Activated CD8-positive, alpha-beta memory T cell treated with anti-CD3 and anti-CD28 coated beads, Interleukin-2, amount 10 ng/mL, durations not matched to agents 7 days and 5 days (primary cell): ENCODE results near the gene PKP4. TPM values are rescaled to one million over a fixed set of nuclear protein-coding genes. Genes with fewer than 3 reads are reported as not detected.

Experiments
- ATAC-seq: fragments of 150-1000 bp; cut with Tn5 transposase; one replicate; pipeline ENCODE4 v1.10.0; 2021; ENCODE audit warnings: moderate library complexity
- CTCF ChIA-PET: fragments of 350-600 bp; sonication (Branson Sonifier 250); formaldehyde crosslinking; loops from one replicate; lab custom pipeline; 2021; ENCODE audit warnings: antibody characterized with exemption; lab: Charles Lee
- DNase-seq: peaks from one replicate; pipeline ENCODE4 v3.0.0-alpha.2; 2020
- H3K27ac Mint-ChIP-seq: one replicate; pipeline ENCODE4 v1.8.0; 2021; ENCODE audit warnings: mild to moderate bottlenecking, mixed read lengths
- H3K27me3 Mint-ChIP-seq: one replicate; pipeline ENCODE4 v1.8.0; 2021; ENCODE audit warnings: mixed read lengths
- H3K36me3 Mint-ChIP-seq: one replicate; pipeline ENCODE4 v1.8.0; 2021; ENCODE audit warnings: mild to moderate bottlenecking, mixed read lengths
- H3K4me1 Mint-ChIP-seq: one replicate; pipeline ENCODE4 v1.8.0; 2021; ENCODE audit warnings: mixed read lengths
- H3K4me3 Mint-ChIP-seq: one replicate; pipeline ENCODE4 v1.8.0; 2021; ENCODE audit warnings: mild to moderate bottlenecking, moderate library complexity, mixed read lengths
- H3K9me3 Mint-ChIP-seq: one replicate; pipeline ENCODE4 v1.8.0; 2022; ENCODE audit warnings: low read depth, mixed read lengths
- total RNA-seq, 2 experiments: library from RNA; stranded (reverse); gene quantifications; one replicate each; pipeline ENCODE4 v1.2.3, GENCODE V29; 2021

Gene PKP4
- total RNA-seq, 2 experiments from 2014 or later: 32.0 to 40.6 TPM

DNA sequence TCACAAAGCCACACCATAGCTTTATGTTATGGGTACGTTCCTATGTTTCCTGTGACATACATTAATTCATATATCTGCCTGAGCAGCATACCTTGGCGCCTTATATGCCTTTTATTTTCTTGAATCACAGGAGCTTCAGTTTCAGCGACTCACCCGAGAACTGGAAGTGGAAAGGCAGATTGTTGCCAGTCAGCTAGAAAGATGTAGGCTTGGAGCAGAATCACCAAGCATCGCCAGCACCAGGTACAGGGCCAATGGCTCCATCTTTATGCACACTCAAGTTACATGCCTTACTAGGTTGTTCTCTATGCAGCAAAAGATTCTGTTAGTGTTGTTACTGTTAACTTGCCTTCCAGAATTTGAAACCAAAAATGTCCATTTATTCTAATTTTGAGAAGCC is 120.4 kb downstream of the PKP4 start:
- no peak for DNase-seq
- peaks cover 2% of the 10 kb centered on the region for H3K36me3 Mint-ChIP-seq
- CTCF ChIA-PET: no interaction called here
- H3K4me1 Mint-ChIP-seq: no peaks in the 10 kb centered on the region
- no peaks in the 10 kb centered on the region for H3K27me3 Mint-ChIP-seq
- H3K27ac Mint-ChIP-seq: no peak overlapping the region
- no peak overlapping the region for H3K4me3 Mint-ChIP-seq
- no peaks in the 10 kb centered on the region for H3K9me3 Mint-ChIP-seq
- ATAC-seq: no peak

DNA sequence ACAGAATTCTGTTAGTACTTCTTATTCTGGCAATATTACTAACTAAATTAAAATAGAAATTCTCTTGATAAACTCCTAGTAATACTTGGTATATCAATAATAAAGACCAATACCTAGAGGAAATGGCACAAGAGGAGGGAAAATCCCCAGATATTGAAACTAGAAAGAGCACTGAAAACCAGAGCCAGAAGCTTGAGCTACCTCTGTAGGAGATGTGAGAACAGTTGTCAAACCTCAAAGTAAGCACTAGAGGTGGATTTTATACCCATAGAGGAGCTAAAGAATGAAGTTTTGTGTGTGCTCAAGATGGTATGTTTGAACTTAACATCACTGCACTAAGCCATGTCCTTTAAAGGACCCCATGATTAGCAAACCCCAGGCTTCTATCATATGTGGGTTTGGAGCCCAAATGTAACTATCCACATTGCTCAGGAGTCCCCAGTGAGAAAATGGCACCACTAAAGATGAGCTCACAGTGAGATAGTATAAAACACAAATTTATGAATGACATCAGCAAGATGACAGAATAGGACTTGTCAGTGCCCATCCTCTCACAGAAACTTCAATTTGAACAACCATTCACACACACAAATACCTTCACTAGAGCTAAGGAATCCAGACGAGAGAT is 122.1 kb downstream of the PKP4 start:
- H3K27ac Mint-ChIP-seq: no peak overlapping the region
- no peak overlapping the region for H3K4me3 Mint-ChIP-seq
- H3K4me1 Mint-ChIP-seq: no peaks in the 10 kb centered on the region
- H3K9me3 Mint-ChIP-seq: no peaks in the 10 kb centered on the region
- CTCF ChIA-PET: no interaction called here
- DNase-seq: no peak
- H3K36me3 Mint-ChIP-seq: peaks cover 2% of the 10 kb centered on the region
- no peaks in the 10 kb centered on the region for H3K27me3 Mint-ChIP-seq
- no peak for ATAC-seq

DNA sequence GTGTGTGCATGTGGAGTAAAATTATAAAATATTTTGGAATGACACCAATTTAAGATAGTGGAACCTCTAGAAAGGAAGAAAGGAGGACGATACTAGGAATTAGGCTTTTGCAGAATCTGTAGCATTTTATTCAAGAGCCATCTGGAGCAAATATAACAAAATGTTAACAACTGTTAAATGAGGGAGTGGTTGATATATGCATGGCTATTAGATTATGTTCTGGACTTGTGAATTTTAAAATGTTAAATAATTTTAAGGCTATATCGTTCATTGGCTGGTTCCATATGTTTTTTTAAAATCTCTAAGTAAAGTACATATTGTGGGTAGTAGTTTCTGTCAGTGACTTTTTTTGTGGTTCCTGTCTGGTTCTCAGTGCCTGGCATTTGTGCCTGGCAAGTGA is 123.2 kb downstream of the PKP4 start:
- H3K9me3 Mint-ChIP-seq: no peaks in the 10 kb centered on the region
- H3K4me1 Mint-ChIP-seq: no peaks in the 10 kb centered on the region
- no peak overlapping the region for H3K27ac Mint-ChIP-seq
- H3K36me3 Mint-ChIP-seq: peaks cover 2% of the 10 kb centered on the region
- CTCF ChIA-PET: no interaction called here
- H3K4me3 Mint-ChIP-seq: no peak overlapping the region
- DNase-seq (no peak), ATAC-seq (no peak)
- no peaks in the 10 kb centered on the region for H3K27me3 Mint-ChIP-seq

DNA sequence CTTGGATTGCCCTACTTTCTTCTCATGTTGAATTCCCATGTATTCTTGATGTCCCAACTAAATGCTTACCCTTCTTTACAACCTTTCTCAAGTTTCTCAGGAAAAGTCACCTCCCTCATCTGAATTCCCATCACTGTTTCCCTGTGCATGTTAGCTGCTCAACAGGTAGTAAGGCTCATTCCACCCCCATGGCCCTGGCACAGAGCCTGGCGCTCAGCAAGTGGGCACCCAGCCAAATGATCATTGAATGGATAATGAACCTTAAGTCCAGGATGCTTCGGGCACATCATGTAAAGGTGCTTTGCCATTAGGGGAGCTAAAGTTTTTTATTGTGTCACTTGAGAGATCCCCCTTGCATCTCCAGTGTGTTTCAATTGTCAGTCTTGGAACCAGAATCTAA is 124.0 kb downstream of the PKP4 start:
- Mint-ChIP-seq H3K36me3 (peaks cover 2% of the 10 kb centered on the region), H3K27me3 (no peaks in the 10 kb centered on the region), H3K4me3 (no peak overlapping the region), H3K9me3 (no peaks in the 10 kb centered on the region), H3K4me1 (no peaks in the 10 kb centered on the region), H3K27ac (no peak overlapping the region)
- CTCF ChIA-PET: no interaction called here
- ATAC-seq: no peak
- DNase-seq: no peak

- no peak overlapping the region for H3K27ac Mint-ChIP-seq
- DNase-seq (no peak), ATAC-seq (no peak)
- H3K27me3 Mint-ChIP-seq: no peaks in the 10 kb centered on the region
- H3K4me3 Mint-ChIP-seq: no peak overlapping the region
- no peaks in the 10 kb centered on the region for H3K9me3 Mint-ChIP-seq
- CTCF ChIA-PET: no interaction called here
- H3K4me1 Mint-ChIP-seq: no peaks in the 10 kb centered on the region
- H3K36me3 Mint-ChIP-seq: peaks cover 2% of the 10 kb centered on the region
Measured at GRCh38 chr2:158582670-158583069, 125.9 kb downstream of the PKP4 start.

- Mint-ChIP-seq H3K27ac (no peak overlapping the region), H3K4me3 (no peak overlapping the region), H3K36me3 (peaks cover 4% of the 10 kb centered on the region), H3K4me1 (no peaks in the 10 kb centered on the region), H3K9me3 (no peaks in the 10 kb centered on the region), H3K27me3 (no peaks in the 10 kb centered on the region)
- ATAC-seq (no peak), DNase-seq (no peak)
- CTCF ChIA-PET: no interaction called here
Measured at GRCh38 chr2:158583923-158584322, 127.2 kb downstream of the PKP4 start.

DNA sequence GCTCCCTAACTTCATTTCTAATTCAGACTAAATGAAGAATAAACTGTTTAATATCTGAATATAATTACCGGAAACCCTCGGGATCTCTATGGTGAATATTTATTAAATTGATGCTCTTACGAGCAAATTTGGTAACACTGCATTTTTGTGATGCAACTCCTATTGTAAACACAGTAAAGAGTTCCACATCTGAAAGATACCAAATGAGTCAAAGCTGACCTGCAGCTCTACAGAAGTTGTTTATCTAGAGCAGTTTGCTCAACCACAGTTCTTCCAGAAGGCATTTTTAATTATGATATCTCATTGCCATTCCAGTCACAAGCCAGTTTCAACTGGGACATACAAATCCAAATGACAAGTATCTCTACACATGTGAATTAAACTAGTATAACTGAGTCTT is 129.7 kb downstream of the PKP4 start:
- H3K4me1 Mint-ChIP-seq: no peaks in the 10 kb centered on the region
- no peaks in the 10 kb centered on the region for H3K9me3 Mint-ChIP-seq
- H3K4me3 Mint-ChIP-seq: no peak overlapping the region
- H3K36me3 Mint-ChIP-seq: peaks cover 2% of the 10 kb centered on the region
- DNase-seq: no peak
- H3K27ac Mint-ChIP-seq: no peak overlapping the region
- CTCF ChIA-PET: no interaction called here
- ATAC-seq: no peak
- no peaks in the 10 kb centered on the region for H3K27me3 Mint-ChIP-seq

- Mint-ChIP-seq H3K27me3 (no peaks in the 10 kb centered on the region), H3K36me3 (peaks cover 2% of the 10 kb centered on the region), H3K4me1 (no peaks in the 10 kb centered on the region), H3K27ac (no peak overlapping the region), H3K9me3 (no peaks in the 10 kb centered on the region), H3K4me3 (no peak overlapping the region)
- no peak for DNase-seq
- CTCF ChIA-PET: no interaction called here
- no peak for ATAC-seq
Measured at GRCh38 chr2:158589303-158589702, 132.6 kb downstream of the PKP4 start.

GRCh38 chr2:158598862-158599517 is 142.2 kb downstream of the PKP4 start:
- ATAC-seq (no peak), DNase-seq (no peak)
- Mint-ChIP-seq H3K4me1 (peaks cover 3% of the 10 kb centered on the region), H3K9me3 (no peaks in the 10 kb centered on the region), H3K27me3 (no peaks in the 10 kb centered on the region), H3K4me3 (no peak overlapping the region), H3K27ac (no peak overlapping the region), H3K36me3 (no peaks in the 10 kb centered on the region)
- CTCF ChIA-PET: no interaction called here

GRCh38 chr2:158599609-158600008 is 142.9 kb downstream of the PKP4 start:
- Mint-ChIP-seq H3K27me3 (no peaks in the 10 kb centered on the region), H3K27ac (no peak overlapping the region), H3K4me3 (no peak overlapping the region), H3K36me3 (no peaks in the 10 kb centered on the region), H3K4me1 (peaks cover 3% of the 10 kb centered on the region), H3K9me3 (no peaks in the 10 kb centered on the region)
- no peak for DNase-seq
- no peak for ATAC-seq
- CTCF ChIA-PET: no interaction called here

GRCh38 chr2:158600155-158600802 is 143.5 kb downstream of the PKP4 start:
- H3K36me3 Mint-ChIP-seq: no peaks in the 10 kb centered on the region
- DNase-seq (no peak), ATAC-seq (no peak)
- no peaks in the 10 kb centered on the region for H3K27me3 Mint-ChIP-seq
- CTCF ChIA-PET: no interaction called here
- no peak overlapping the region for H3K4me3 Mint-ChIP-seq
- H3K27ac Mint-ChIP-seq: no peak overlapping the region
- H3K4me1 Mint-ChIP-seq: peaks cover 3% of the 10 kb centered on the region
- H3K9me3 Mint-ChIP-seq: no peaks in the 10 kb centered on the region

DNA sequence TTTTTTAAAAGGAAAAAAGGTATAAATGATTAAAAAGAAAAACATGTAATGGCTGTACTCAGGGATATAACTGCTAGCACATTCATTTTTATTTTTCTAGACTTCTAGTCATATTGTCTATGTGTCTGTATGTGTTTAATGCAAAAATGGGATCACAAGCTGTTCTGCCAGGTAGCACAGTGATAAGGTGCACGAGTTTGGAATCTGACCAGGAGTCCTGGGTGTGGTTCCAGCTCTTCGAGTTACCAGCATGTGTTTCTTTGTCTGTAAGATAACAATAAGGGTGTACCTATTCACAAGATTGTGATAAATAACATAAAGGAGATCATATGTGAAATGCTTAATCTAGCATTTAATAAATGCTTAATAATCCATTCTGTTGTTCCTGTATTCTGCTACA is 145.3 kb downstream of the PKP4 start:
- no peaks in the 10 kb centered on the region for H3K9me3 Mint-ChIP-seq
- no peak for DNase-seq
- ATAC-seq: no peak

GRCh38 chr2:158603205-158603604 is 146.5 kb downstream of the PKP4 start:
- ATAC-seq: no peak
- H3K27ac Mint-ChIP-seq: no peak overlapping the region

More for the DNA sequence above, 145.3 kb downstream of the PKP4 start:
- no peaks in the 10 kb centered on the region for H3K36me3 Mint-ChIP-seq
- no peak overlapping the region for H3K27ac Mint-ChIP-seq
- CTCF ChIA-PET: no interaction called here
- H3K27me3 Mint-ChIP-seq: no peaks in the 10 kb centered on the region
- H3K4me1 Mint-ChIP-seq: peaks cover 3% of the 10 kb centered on the region
- H3K4me3 Mint-ChIP-seq: no peak overlapping the region

GRCh38 chr2:158603986-158604385 is 147.2 kb downstream of the PKP4 start:
- H3K4me3 Mint-ChIP-seq: no peak overlapping the region
- H3K36me3 Mint-ChIP-seq: no peaks in the 10 kb centered on the region
- no peak for DNase-seq
- ATAC-seq: no peak
- H3K9me3 Mint-ChIP-seq: no peaks in the 10 kb centered on the region
- peaks cover 3% of the 10 kb centered on the region for H3K4me1 Mint-ChIP-seq
- no peak overlapping the region for H3K27ac Mint-ChIP-seq
- H3K27me3 Mint-ChIP-seq: no peaks in the 10 kb centered on the region
- CTCF ChIA-PET: no interaction called here

More at GRCh38 chr2:158603205-158603604, 146.5 kb downstream of the PKP4 start:
- no peaks in the 10 kb centered on the region for H3K36me3 Mint-ChIP-seq
- CTCF ChIA-PET: no interaction called here
- H3K4me1 Mint-ChIP-seq: peaks cover 3% of the 10 kb centered on the region
- H3K27me3 Mint-ChIP-seq: no peaks in the 10 kb centered on the region
- H3K9me3 Mint-ChIP-seq: no peaks in the 10 kb centered on the region
- DNase-seq: no peak
- H3K4me3 Mint-ChIP-seq: no peak overlapping the region
